Activated naive CD8-positive, alpha-beta T cell treated with anti-CD3 and anti-CD28 coated beads, Interleukin-2, amount 50 U/mL, for 24 hours (primary cell): ENCODE data around the gene TPCN2.

ENCODE experiments used
- ATAC-seq: fragments of 150-1000 bp; cut with Tn5 transposase; one replicate; pipeline ENCODE4 v1.10.0; 2021
- DNase-seq: peaks from one replicate; pipeline ENCODE4 v3.0.0; 2021
- H3K27ac Mint-ChIP-seq: one replicate; pipeline ENCODE4 v1.8.0; 2021; ENCODE audit warnings: mild to moderate bottlenecking, mixed read lengths
- H3K27me3 Mint-ChIP-seq: one replicate; pipeline ENCODE4 v1.8.0; 2021; ENCODE audit warnings: mixed read lengths
- H3K36me3 Mint-ChIP-seq: one replicate; pipeline ENCODE4 v1.8.0; 2021; ENCODE audit warnings: low read depth, mixed read lengths
- H3K4me1 Mint-ChIP-seq: one replicate; pipeline ENCODE4 v1.8.0; 2021; ENCODE audit warnings: mixed read lengths
- H3K4me3 Mint-ChIP-seq: one replicate; pipeline ENCODE4 v1.8.0; 2021; ENCODE audit warnings: mild to moderate bottlenecking, moderate library complexity, mixed read lengths
- H3K9me3 Mint-ChIP-seq: one replicate; pipeline ENCODE4 v1.8.0; 2021; ENCODE audit warnings: mixed read lengths

Gene TPCN2

DNA sequence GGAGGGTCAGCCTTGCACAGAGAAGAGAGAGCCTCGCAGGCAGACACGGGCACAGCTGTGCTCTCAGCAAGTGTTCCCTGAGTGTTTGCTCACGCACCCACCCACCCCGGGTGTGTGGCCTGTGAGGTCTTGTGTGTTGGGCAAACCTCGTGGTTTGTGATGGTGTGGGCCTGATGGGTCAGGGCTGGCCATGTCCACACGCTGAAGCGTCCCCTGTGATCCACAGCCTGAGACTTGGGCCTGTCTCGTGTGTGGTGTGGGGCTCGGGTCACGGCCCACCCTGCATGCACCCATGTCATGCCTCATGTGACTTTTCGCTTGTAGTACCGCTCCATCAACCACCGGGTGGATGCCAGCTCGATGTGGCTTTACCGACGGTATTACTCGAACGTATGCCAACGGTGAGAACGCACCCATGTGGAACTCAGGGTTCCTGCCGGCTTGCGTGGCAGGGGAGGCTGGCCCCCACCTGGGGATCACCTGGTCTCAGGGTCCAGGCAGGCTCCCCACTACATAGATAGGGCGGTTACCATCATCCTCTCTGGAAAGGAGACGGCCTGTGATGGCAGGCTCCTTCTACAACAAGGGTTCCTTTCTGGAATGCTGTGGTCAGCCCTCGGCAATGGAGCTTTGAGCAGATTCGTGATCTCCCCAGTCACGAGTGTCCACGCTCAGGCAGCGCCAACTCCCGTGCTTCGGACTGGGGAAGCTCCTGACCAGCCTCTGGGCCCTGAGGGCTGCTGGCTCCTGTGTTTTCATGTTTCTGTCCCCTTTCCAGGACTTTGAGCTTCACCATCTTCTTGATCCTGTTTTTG, 5.9 kb downstream of the TPCN2 start:
- H3K9me3 Mint-ChIP-seq: no peaks in the 10 kb centered on the region
- ATAC-seq: no peak
- peaks cover 28% of the 10 kb centered on the region for H3K4me1 Mint-ChIP-seq
- H3K36me3 Mint-ChIP-seq: peaks cover 2% of the 10 kb centered on the region
- H3K27me3 Mint-ChIP-seq: no peaks in the 10 kb centered on the region
- H3K4me3 Mint-ChIP-seq: no peak overlapping the region
- no peak overlapping the region for H3K27ac Mint-ChIP-seq
- DNase-seq: no peak

DNA sequence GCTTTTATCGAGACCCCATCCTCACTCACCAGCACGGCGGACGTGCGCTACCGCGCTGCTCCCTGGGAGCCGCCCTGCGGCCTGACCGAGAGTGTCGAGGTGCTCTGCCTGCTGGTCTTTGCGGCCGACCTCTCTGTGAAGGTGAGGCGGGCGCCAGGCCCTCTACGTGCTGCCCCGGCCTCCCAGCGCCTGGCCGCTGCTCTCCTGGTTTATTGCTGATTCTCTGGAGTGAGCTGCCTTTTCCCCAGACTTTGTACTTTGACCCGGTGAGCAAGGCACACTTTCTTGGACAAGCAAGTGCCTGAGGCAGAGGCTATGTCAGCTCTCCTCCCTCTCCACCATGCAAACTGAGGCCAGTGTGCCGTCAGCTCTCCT, 6.5 kb downstream of the TPCN2 start:
- Mint-ChIP-seq H3K4me3 (no peak overlapping the region), H3K27ac (no peak overlapping the region), H3K4me1 (peaks cover 23% of the 10 kb centered on the region), H3K27me3 (no peaks in the 10 kb centered on the region), H3K9me3 (no peaks in the 10 kb centered on the region), H3K36me3 (peaks cover 2% of the 10 kb centered on the region)
- no peak for DNase-seq
- ATAC-seq: no peak

- Mint-ChIP-seq H3K4me3 (peak overlapping the region; percentile 38), H3K27ac (peak overlapping the region; percentile 76), H3K4me1 (peaks cover 17% of the 10 kb centered on the region), H3K36me3 (peaks cover 2% of the 10 kb centered on the region), H3K9me3 (no peaks in the 10 kb centered on the region), H3K27me3 (no peaks in the 10 kb centered on the region)
- ATAC-seq (peak; percentile 77), DNase-seq (peak; percentile 52)
These were observed 7.1 kb downstream of the TPCN2 start for GRCh38 chr11:69055598-69056516.

GRCh38 chr11:69057236-69057635, 8.5 kb downstream of the TPCN2 start:
- DNase-seq (no peak), ATAC-seq (no peak)
- peaks cover 9% of the 10 kb centered on the region for H3K4me1 Mint-ChIP-seq
- no peak overlapping the region for H3K27ac Mint-ChIP-seq
- peaks cover 2% of the 10 kb centered on the region for H3K36me3 Mint-ChIP-seq
- no peak overlapping the region for H3K4me3 Mint-ChIP-seq
- no peaks in the 10 kb centered on the region for H3K9me3 Mint-ChIP-seq
- H3K27me3 Mint-ChIP-seq: no peaks in the 10 kb centered on the region

DNA sequence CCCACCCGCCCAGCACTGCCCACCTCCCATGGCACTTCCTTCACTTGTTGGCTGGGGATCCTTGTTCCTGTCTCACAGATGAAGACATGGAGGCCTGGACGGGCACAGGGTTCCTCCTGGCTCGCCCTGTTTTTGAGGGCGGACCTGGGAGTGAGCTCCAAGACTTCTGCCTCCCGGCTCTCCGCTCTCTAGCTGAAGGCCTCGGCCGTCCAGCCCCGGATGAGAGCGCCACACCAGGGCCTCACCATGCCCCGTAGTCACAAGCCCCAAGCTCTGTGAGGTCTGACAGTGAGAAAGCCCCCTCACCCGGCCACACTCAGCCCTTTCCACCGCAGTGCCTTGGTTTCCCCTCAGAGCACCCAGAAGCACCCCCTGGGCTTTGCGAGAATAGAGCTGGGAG, 9.1 kb downstream of the TPCN2 start:
- Mint-ChIP-seq H3K4me1 (peaks cover 9% of the 10 kb centered on the region), H3K9me3 (no peaks in the 10 kb centered on the region), H3K4me3 (no peak overlapping the region), H3K36me3 (peaks cover 2% of the 10 kb centered on the region), H3K27ac (no peak overlapping the region), H3K27me3 (no peaks in the 10 kb centered on the region)
- no peak for ATAC-seq
- no peak for DNase-seq

GRCh38 chr11:69058511-69059270, 10.0 kb downstream of the TPCN2 start:
- Mint-ChIP-seq H3K4me1 (peaks cover 9% of the 10 kb centered on the region), H3K9me3 (no peaks in the 10 kb centered on the region), H3K27me3 (no peaks in the 10 kb centered on the region), H3K27ac (no peak overlapping the region), H3K4me3 (no peak overlapping the region), H3K36me3 (peaks cover 2% of the 10 kb centered on the region)
- ATAC-seq: no peak
- DNase-seq: no peak

- peaks cover 9% of the 10 kb centered on the region for H3K4me1 Mint-ChIP-seq
- H3K9me3 Mint-ChIP-seq: no peaks in the 10 kb centered on the region
- ATAC-seq: no peak
- no peak overlapping the region for H3K4me3 Mint-ChIP-seq
- H3K27me3 Mint-ChIP-seq: no peaks in the 10 kb centered on the region
- H3K27ac Mint-ChIP-seq: no peak overlapping the region
- peaks cover 2% of the 10 kb centered on the region for H3K36me3 Mint-ChIP-seq
- no peak for DNase-seq
These were observed 10.7 kb downstream of the TPCN2 start for GRCh38 chr11:69059429-69059828.

- no peaks in the 10 kb centered on the region for H3K27me3 Mint-ChIP-seq
- H3K4me3 Mint-ChIP-seq: no peak overlapping the region
- no peak for ATAC-seq
- peaks cover 2% of the 10 kb centered on the region for H3K36me3 Mint-ChIP-seq
- H3K4me1 Mint-ChIP-seq: peaks cover 9% of the 10 kb centered on the region
- H3K27ac Mint-ChIP-seq: no peak overlapping the region
- H3K9me3 Mint-ChIP-seq: no peaks in the 10 kb centered on the region
- DNase-seq: no peak
These were observed 11.3 kb downstream of the TPCN2 start for GRCh38 chr11:69059985-69060384.

DNA sequence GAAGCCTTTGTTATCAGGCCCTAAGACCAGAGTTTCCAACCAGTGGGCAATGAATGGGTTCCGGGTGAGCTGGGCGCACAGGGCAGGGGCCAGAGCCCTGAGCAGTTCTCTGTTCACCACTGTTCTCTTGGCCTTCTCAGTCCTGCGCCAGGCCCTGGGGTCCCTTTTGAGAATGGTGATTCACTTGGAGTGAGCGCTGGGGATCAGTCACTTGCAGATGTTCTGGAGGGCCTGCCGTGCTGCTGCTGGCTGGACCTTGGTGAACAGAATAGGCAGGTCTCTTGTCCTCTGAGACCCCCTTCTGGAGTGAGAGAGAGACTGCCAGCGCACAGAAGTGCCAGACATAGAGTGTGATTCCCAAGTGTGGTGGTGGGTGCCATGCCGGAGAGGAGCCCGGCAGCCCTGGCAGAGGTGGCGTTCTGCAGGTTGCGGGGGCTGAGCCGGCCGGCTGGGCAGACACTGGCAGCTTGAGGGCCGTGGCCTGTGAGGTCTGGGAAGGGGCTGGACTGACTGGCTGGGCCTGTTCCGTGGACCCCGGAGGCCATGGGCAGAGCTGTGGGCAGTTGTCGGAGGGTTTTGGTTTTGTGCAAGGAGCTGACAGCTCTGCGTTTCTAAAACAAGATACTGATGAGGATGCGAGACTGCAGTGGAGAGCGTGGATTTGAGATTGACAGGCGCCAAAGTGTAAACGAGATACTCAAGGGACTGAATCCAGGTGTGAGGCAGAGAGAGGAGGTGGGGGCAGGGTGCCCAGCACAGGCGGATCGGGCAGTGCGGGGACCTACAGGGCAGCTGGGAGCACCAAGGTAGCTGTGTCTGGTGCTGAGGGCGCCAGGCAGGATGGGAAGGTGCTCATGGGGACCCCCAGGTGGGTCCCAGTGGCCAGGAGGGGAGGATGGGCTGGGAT, 12.3 kb downstream of the TPCN2 start:
- H3K4me3 Mint-ChIP-seq: no peak overlapping the region

DNA sequence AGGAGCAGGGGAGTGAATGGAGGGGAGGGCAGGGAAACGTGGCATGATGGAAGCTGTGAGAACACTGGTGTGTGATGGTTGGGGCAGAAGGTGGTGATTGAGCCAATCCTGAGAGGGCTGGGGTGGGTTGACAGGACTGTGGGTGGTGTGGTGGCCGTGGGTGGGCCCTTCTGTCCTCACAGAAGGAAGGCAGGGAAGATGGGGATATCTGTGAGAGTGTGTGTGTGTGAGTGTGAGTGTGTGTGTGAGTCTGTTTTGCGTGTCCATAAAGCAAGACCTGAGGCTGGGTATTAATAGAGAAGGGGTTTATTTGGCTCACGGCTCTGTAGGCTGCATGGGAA, 13.0 kb downstream of the TPCN2 start:
- Mint-ChIP-seq H3K4me1 (no peaks in the 10 kb centered on the region), H3K36me3 (no peaks in the 10 kb centered on the region)

More for the DNA sequence above, 12.3 kb downstream of the TPCN2 start:
- no peak for DNase-seq
- Mint-ChIP-seq H3K9me3 (no peaks in the 10 kb centered on the region), H3K36me3 (no peaks in the 10 kb centered on the region), H3K27ac (no peak overlapping the region), H3K27me3 (no peaks in the 10 kb centered on the region), H3K4me1 (peaks cover 3% of the 10 kb centered on the region)
- ATAC-seq: no peak

GRCh38 chr11:69062169-69062855, 13.6 kb downstream of the TPCN2 start:
- H3K27ac Mint-ChIP-seq: no peak overlapping the region
- no peak overlapping the region for H3K4me3 Mint-ChIP-seq
- no peak for ATAC-seq
- H3K4me1 Mint-ChIP-seq: no peaks in the 10 kb centered on the region
- no peak for DNase-seq
- H3K9me3 Mint-ChIP-seq: no peaks in the 10 kb centered on the region
- H3K36me3 Mint-ChIP-seq: no peaks in the 10 kb centered on the region
- H3K27me3 Mint-ChIP-seq: no peaks in the 10 kb centered on the region

More for the DNA sequence above, 13.0 kb downstream of the TPCN2 start:
- no peaks in the 10 kb centered on the region for H3K9me3 Mint-ChIP-seq
- DNase-seq: no peak
- ATAC-seq: no peak
- no peaks in the 10 kb centered on the region for H3K27me3 Mint-ChIP-seq
- H3K27ac Mint-ChIP-seq: no peak overlapping the region
- no peak overlapping the region for H3K4me3 Mint-ChIP-seq

- Mint-ChIP-seq H3K4me3 (no peak overlapping the region), H3K9me3 (no peaks in the 10 kb centered on the region), H3K36me3 (no peaks in the 10 kb centered on the region), H3K4me1 (no peaks in the 10 kb centered on the region), H3K27ac (no peak overlapping the region), H3K27me3 (no peaks in the 10 kb centered on the region)
- DNase-seq: no peak
- ATAC-seq: no peak
These were observed 14.3 kb downstream of the TPCN2 start for GRCh38 chr11:69062873-69063651.
